ENCODE measurements around the gene NTRK1. TPM values are rescaled to one million over a fixed set of nuclear protein-coding genes. Genes with fewer than 3 reads are reported as not detected.
"Not testable (repeated sequence)": the region's sequence is repeated elsewhere in the genome, so short reads cannot be mapped to it uniquely, and the experiment has no call there.

The NTRK1 gene
- total and polyA plus RNA-seq, 2 donors (not counting 1 experiment from before 2014, with no cell fraction given): not detected

DNA sequence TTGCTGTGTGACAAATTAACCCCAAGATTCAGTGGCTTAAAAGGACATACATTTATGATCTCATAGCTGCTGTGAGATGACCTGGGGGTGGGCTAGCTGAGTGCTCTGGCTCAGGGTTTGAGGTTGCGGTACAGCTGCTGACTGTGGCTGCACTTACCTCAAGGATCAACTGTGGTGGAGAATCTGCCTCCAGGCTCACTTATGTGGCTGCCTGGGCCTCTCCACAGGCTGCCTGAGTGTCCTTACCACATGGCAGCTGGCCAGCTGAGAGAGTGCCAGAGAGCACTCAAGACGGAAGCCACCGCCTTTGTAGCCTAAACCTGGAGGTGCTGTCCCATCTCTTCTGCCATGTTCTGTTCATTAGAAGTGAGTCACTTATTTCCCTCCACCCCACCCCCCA lies 65.5 kb downstream of the NTRK1 start:
- Mint-ChIP-seq H3K27me3 (peaks cover 78% of the 10 kb centered on the region), H3K9me3 (ENCODE audit: insufficient read depth) (no peaks in the 10 kb centered on the region), H3K27ac (no peak overlapping the region), H3K4me3 (no peak overlapping the region), H3K4me1 (peaks cover 18% of the 10 kb centered on the region)
- no peak for TF ChIP-seq EZH2 (IDR thresholded peaks at IDR 0.05; ENCODE audit: borderline replicate concordance, insufficient read depth, low read depth, low read length, poor library complexity, severe bottlenecking)
- TF ChIP-seq, protein P1, sequence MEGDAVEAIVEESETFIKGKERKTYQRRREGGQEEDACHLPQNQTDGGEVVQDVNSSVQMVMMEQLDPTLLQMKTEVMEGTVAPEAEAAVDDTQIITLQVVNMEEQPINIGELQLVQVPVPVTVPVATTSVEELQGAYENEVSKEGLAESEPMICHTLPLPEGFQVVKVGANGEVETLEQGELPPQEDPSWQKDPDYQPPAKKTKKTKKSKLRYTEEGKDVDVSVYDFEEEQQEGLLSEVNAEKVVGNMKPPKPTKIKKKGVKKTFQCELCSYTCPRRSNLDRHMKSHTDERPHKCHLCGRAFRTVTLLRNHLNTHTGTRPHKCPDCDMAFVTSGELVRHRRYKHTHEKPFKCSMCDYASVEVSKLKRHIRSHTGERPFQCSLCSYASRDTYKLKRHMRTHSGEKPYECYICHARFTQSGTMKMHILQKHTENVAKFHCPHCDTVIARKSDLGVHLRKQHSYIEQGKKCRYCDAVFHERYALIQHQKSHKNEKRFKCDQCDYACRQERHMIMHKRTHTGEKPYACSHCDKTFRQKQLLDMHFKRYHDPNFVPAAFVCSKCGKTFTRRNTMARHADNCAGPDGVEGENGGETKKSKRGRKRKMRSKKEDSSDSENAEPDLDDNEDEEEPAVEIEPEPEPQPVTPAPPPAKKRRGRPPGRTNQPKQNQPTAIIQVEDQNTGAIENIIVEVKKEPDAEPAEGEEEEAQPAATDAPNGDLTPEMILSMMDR (IDR thresholded peaks at IDR 0.05): no peak
- ATAC-seq (ENCODE audit: low read depth): no peak
- Histone ChIP-seq H3K36me3 (replicated peaks in 1 of 2; ENCODE audit: control extremely low read depth in 1 of 2, control insufficient read depth in 1 of 2, extremely low read depth in 1 of 2, insufficient read depth in 2 of 2, low read length in 1 of 2) (no peaks in the 10 kb centered on the region), H3K4me1 (ENCODE audit: control insufficient read depth in 2 of 2, insufficient read depth in 2 of 2, low read length in 2 of 2) (peaks cover 19% of the 10 kb centered on the region in 2 donors), H3K27ac (ENCODE audit: low read length in 2 of 2) (no peak overlapping the region), H3K9me3 (ENCODE audit: control extremely low read depth in 1 of 3, control insufficient read depth in 2 of 3, insufficient read depth in 1 of 3, low read length in 2 of 3) (no peaks in the 10 kb centered on the region), H2AFZ (ENCODE audit: insufficient read depth, low read depth, low read length, poor library complexity, severe bottlenecking) (no peak overlapping the region), H4K20me1 (ENCODE audit: control insufficient read depth, insufficient read depth, low read length, poor library complexity, severe bottlenecking) (no peaks in the 10 kb centered on the region), H3K9ac (ENCODE audit: low read length) (no peak overlapping the region), H3K4me2 (replicated peaks; ENCODE audit: low read depth, low read length, poor library complexity, severe bottlenecking) (no peak overlapping the region), H3K4me3 (ENCODE audit: control extremely low read depth in 1 of 5, extremely low read depth in 1 of 5, insufficient read depth in 1 of 5, low read depth in 2 of 5, low read length in 4 of 5) (no peak overlapping the region), H3K27me3 (replicated peaks in 1 of 4; ENCODE audit: control extremely low read depth in 1 of 4, control insufficient read depth in 3 of 4, insufficient read depth in 4 of 4, low read length in 3 of 4) (peaks cover 0 to 75% (median 37%) of the 10 kb centered on the region in 4 experiments), H3K79me2 (ENCODE audit: control insufficient read depth, insufficient read depth, low read length) (no peaks in the 10 kb centered on the region)
- intact Hi-C loops (cut with micrococcal nuclease): no loop called here
- ChIA-PET POLR2A (no interaction called here), CTCF (no interaction called here)
- no peak for DNase-seq
- WGBS (ENCODE audit: insufficient coverage): 5% methylated on average over 3 of the region's 3 CpGs

DNA sequence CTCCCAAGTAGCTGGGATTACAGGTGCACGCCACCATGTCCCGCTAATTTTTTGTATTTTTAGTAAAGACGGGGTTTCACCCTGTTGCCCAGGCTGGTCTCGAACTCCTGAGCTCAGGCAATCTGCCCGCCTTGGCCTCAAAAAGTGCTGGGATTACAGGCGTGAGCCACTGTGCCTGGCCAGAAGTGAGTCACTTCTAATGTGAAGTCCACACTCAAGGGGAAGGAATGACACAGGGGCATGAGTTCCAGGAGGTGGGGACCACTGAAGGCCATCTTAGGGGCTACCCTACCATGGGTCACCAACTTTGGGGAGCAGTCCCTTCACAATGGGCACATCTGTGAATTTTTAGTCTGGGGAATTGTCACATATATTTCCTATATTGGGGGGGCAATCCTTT lies 66.0 kb downstream of the NTRK1 start:
- POLR2A ChIA-PET; ATAC-seq (ENCODE audit: low read depth); H3K9me3 Mint-ChIP-seq (ENCODE audit: insufficient read depth); H4K20me1 ChIP-seq (ENCODE audit: control insufficient read depth, insufficient read depth, low read length, poor library complexity, severe bottlenecking); H3K4me2 ChIP-seq (replicated peaks; ENCODE audit: low read depth, low read length, poor library complexity, severe bottlenecking); CTCF ChIA-PET; H3K9me3 ChIP-seq (ENCODE audit: control extremely low read depth in 1 of 3, control insufficient read depth in 2 of 3, insufficient read depth in 1 of 3, low read length in 2 of 3); H3K4me3 Mint-ChIP-seq; H3K9ac ChIP-seq (ENCODE audit: low read length); H3K4me3 ChIP-seq (ENCODE audit: control extremely low read depth in 1 of 5, extremely low read depth in 1 of 5, insufficient read depth in 1 of 5, low read depth in 2 of 5, low read length in 4 of 5); H3K79me2 ChIP-seq (ENCODE audit: control insufficient read depth, insufficient read depth, low read length); DNase-seq; H3K27ac ChIP-seq (ENCODE audit: low read length in 2 of 2); H2AFZ ChIP-seq (ENCODE audit: insufficient read depth, low read depth, low read length, poor library complexity, severe bottlenecking); intact Hi-C loops (cut with micrococcal nuclease); H3K36me3 ChIP-seq (replicated peaks in 1 of 2; ENCODE audit: control extremely low read depth in 1 of 2, control insufficient read depth in 1 of 2, extremely low read depth in 1 of 2, insufficient read depth in 2 of 2, low read length in 1 of 2); H3K27ac Mint-ChIP-seq: not testable (repeated sequence)
- peaks cover 18% of the 10 kb centered on the region for H3K4me1 Mint-ChIP-seq
- peaks cover 78% of the 10 kb centered on the region for H3K27me3 Mint-ChIP-seq
- WGBS (ENCODE audit: insufficient coverage): 90% methylated on average over 6 of the region's 6 CpGs
- H3K4me1 ChIP-seq (ENCODE audit: control insufficient read depth in 2 of 2, insufficient read depth in 2 of 2, low read length in 2 of 2): peaks cover 18 to 19% of the 10 kb centered on the region in 2 donors
- peaks cover 0 to 71% (median 33%) of the 10 kb centered on the region in 4 experiments for H3K27me3 ChIP-seq (replicated peaks in 1 of 4; ENCODE audit: control extremely low read depth in 1 of 4, control insufficient read depth in 3 of 4, insufficient read depth in 4 of 4, low read length in 3 of 4)

All from B cell (primary cell).